Measurements from ENCODE around the gene NSD2.

GRCh38 chr4:1859389-1859753 is 11.8 kb upstream of the NSD2 start:
- TF ChIP-seq CTCF (optimal IDR thresholded peaks at IDR 0.05 in 1 of 3, IDR thresholded peaks at IDR 0.05 in 1 of 3, conservative IDR thresholded peaks at IDR 0.05 in 1 of 3; ENCODE audit: extremely low read depth in 1 of 3, insufficient read depth in 2 of 3, low read length in 3 of 3) (no peak), EZH2 (IDR thresholded peaks at IDR 0.05; ENCODE audit: low read length) (no peak)
